Renal pelvis (tissue), 4 donors: ENCODE measurements around the gene ZFP62. TPM values are rescaled to one million over a fixed set of nuclear protein-coding genes. Genes with fewer than 3 reads are reported as not detected.

Experiments
- DNase-seq: peaks from one replicate; pipeline ENCODE4 v3.0.0-alpha.2; 2013
- polyA plus RNA-seq, 3 donors: library from polyadenylated mRNA; unstranded; fragments of 120-200 nt; gene quantifications; one replicate each; pipeline ENCODE4 v1.2.1, GENCODE V29; 2013; ENCODE audit not compliant: insufficient read length in 3 of 3

Gene ZFP62
- polyA plus RNA-seq, 3 donors = 56.0 to 71.9 (median 61.9) TPM

GRCh38 chr5:180816608-180817534, 44.2 kb downstream of the ZFP62 start:
- DNase-seq = no peak

GRCh38 chr5:180815293-180815917, 45.7 kb downstream of the ZFP62 start:
- no peak for DNase-seq

- DNase-seq = no peak
These were observed 47.7 kb downstream of the ZFP62 start for GRCh38 chr5:180813420-180813819.

GRCh38 chr5:180811623-180812124, 49.4 kb downstream of the ZFP62 start:
- DNase-seq = no peak

GRCh38 chr5:180810959-180811622, 50.0 kb downstream of the ZFP62 start:
- no peak for DNase-seq

GRCh38 chr5:180810210-180810958, 50.7 kb downstream of the ZFP62 start:
- DNase-seq = peak; percentile 95

- DNase-seq = no peak
These were observed 51.5 kb downstream of the ZFP62 start for GRCh38 chr5:180809403-180810209.

GRCh38 chr5:180808461-180809000, 52.5 kb downstream of the ZFP62 start:
- DNase-seq = no peak

GRCh38 chr5:180807654-180808414, 53.2 kb downstream of the ZFP62 start:
- DNase-seq = no peak

- DNase-seq = no peak
These were observed 54.0 kb downstream of the ZFP62 start for GRCh38 chr5:180807046-180807445.

GRCh38 chr5:180806351-180807011, 54.6 kb downstream of the ZFP62 start:
- DNase-seq = no peak

GRCh38 chr5:180804129-180804618, 56.9 kb downstream of the ZFP62 start:
- no peak for DNase-seq

GRCh38 chr5:180803181-180804128, 57.6 kb downstream of the ZFP62 start:
- no peak for DNase-seq

GRCh38 chr5:180802325-180803180, 58.5 kb downstream of the ZFP62 start, which contains the start of gene MGAT1:
MGAT1 (minus strand) TSS chr5:180802806; CDS start chr5:180792971, 9,835 bp downstream.
- no peak for DNase-seq

- DNase-seq = no peak
These were observed 59.3 kb downstream of the ZFP62 start for GRCh38 chr5:180801596-180802324.
